Psoas muscle (tissue), 8 donors: ENCODE results near the gene NSUN3. TPM values are rescaled to one million over a fixed set of nuclear protein-coding genes. Genes with fewer than 3 reads are reported as not detected.
"Not testable (repeated sequence)": the region's sequence is repeated elsewhere in the genome, so short reads cannot be mapped to it uniquely, and the experiment has no call there.

Experiments used
- ATAC-seq, 4 donors: fragments of 200-7000 bp; cut with Tn5 transposase; one replicate each; pipeline ENCODE4 v1.9.1; 2020; ENCODE audit warnings: moderate library complexity in 3 of 4, mild to moderate bottlenecking in 2 of 4
- DNase-seq, 2 donors: peaks; one replicate each; pipeline ENCODE4 v3.0.0-alpha.2; 2020
- H3K27ac ChIP-seq: fragments of 200-600 bp; one replicate; pipeline ENCODE4 v1.8.0; 2022
- H3K27me3 ChIP-seq, 3 donors: fragments of 200-600 bp in 1 of 3; one replicate each; pipeline versions ENCODE4 v1.6.1 to v1.8.0; 2013 to 2022; ENCODE audit warnings: low read length in 2 of 3, mild to moderate bottlenecking in 2 of 3, moderate library complexity in 1 of 3; ENCODE audit not compliant: insufficient read depth in 3 of 3
- H3K36me3 ChIP-seq, 2 donors: fragments of 200-600 bp in 1 of 2; one replicate each; pipeline versions ENCODE4 v1.6.1 to v1.8.0; 2013 to 2022; ENCODE audit warnings: low read depth in 1 of 2, mild to moderate bottlenecking in 1 of 2, moderate library complexity in 1 of 2; ENCODE audit not compliant: insufficient read depth in 1 of 2
- H3K4me1 ChIP-seq: fragments of 200-600 bp; one replicate; pipeline ENCODE4 v1.8.0; 2022
- H3K4me3 ChIP-seq: fragments of 200-600 bp; one replicate; pipeline ENCODE4 v1.8.0; 2022; ENCODE audit warnings: mild to moderate bottlenecking
- H3K9me3 ChIP-seq: fragments of 200-600 bp; one replicate; pipeline ENCODE4 v1.8.0; 2022
- CTCF ChIP-seq: fragments of 200-600 bp; IDR thresholded peaks from one replicate; pipeline ENCODE4 v1.8.0; 2022; ENCODE audit warnings: antibody characterized with exemption
- WGBS, 3 donors: extraction: QIAGEN DNeasy Blood & Tissue Kit; methylation state at CpG; one replicate each; pipeline versions ENCODE4 v1.1.6 to v1.1.7; 2013; 5-methylcytosine and 5-hydroxymethylcytosine counted together
- intact Hi-C, 2 donors: fragments of 100-400 bp; cut with DNase I; formaldehyde crosslinking; loops; one replicate each; pipeline versions ENCODE4 v1.11.0 to v1.14.2; 2022
- polyA plus RNA-seq, 3 donors: library from polyadenylated mRNA; stranded (reverse); fragments of 200-250 nt; gene quantifications; one replicate each; pipeline ENCODE4 v1.2.3, GENCODE V29; 2013
- total RNA-seq, 4 donors: library from RNA; stranded (reverse); fragmentation: NEBNext Ultra II Directional in 2 of 4; extraction: Animal tissue kit (Norgen Biotek cat#: 25700) in 2 of 4; gene quantifications; one replicate each; pipeline versions ENCODE4 v1.2.1 to v1.2.4, GENCODE V29; 2021 to 2023
- donor health status: healthy with polysubstance abuse.
- donor health status: DM: no; HTN: no; CAD: no; lungs with moderate emphysema.
- donor health status: Bipolar disorder and iron deficiency.
- donor health status: healthy.
- donor health status: DM: yes; HTN: yes; CAD: no.
- donor health status: DM: no; HTN: no; CAD: no.
- donor health status: DM: no; HTN: no; CAD: no.
- donor health status: DM: yes; HTN: yes; CAD: no.

NSUN3 gene
- total and polyA plus RNA-seq, 7 donors, result 1.5 to 4.1 (median 2.6) TPM

GRCh38 chr3:94043285-94043684 lies 19.6 kb upstream of the NSUN3 start:
- peaks cover 0 to 5% of the 10 kb centered on the region in 2 donors for H3K36me3 ChIP-seq
- H3K9me3 ChIP-seq, result no peaks in the 10 kb centered on the region
- no peak overlapping the region for H3K27ac ChIP-seq
- no peaks in the 10 kb centered on the region for H3K4me1 ChIP-seq
- WGBS, 3 donors, result 86 to 91% (median 91%) methylated on average over 1 of the region's 1 CpG
- no peaks in the 10 kb centered on the region for H3K27me3 ChIP-seq
- intact Hi-C loops, result no loop called here
- ATAC-seq (no peak), DNase-seq (no peak)
- H3K4me3 ChIP-seq, result no peak overlapping the region
- TF ChIP-seq CTCF, result no peak

DNA sequence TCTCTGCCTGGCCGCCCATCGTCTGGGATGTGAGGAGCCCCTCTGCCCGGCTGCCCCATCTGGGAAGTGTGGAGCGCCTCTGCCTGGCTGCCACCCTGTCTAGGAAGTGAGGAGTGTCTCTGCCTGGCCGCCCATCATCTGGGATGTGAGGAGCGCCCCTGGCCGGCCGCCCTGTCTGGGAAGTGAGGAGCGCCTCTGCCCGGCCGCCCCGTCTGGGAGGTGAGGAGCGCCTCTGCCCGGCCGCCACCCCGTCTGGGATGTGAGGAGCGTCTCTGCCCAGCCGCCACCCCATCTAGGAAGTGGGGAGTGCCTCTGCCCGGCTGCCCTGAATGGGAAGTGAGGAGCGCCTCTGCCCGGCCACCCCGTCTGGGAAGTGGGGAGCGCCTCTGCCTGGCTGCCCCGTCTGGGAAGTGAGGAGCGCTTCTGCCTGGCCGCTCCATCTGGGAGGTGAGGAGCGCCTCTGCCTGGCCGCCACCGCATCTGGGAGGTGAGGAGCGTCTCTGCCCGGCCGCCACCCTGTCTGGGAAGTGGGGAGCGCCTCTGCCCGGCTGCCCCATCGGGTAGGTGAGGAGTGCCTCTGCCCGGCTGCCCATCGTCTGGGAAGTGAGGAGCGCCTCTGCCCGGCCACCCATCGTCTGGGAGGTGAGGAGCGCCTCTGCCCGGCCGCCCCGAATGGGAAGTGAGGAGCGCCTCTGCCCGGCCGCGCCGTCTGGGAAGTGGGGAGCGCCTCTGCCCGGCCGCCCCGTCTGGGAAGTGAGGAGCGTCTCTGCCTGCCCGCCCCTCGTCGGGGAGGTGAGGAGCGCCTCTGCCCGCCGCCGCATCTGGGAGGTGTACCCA lies 18.5 kb upstream of the NSUN3 start:
- not testable (repeated sequence) for ATAC-seq
- 97 to 99% (median 98%) methylated on average over 53 to 61 of the region's 61 CpGs for WGBS, 3 donors
- peak in 1 of 2 donors; percentile 35 for DNase-seq

GRCh38 chr3:94046533-94046932 lies 16.3 kb upstream of the NSUN3 start:
- TF ChIP-seq CTCF, result no peak
- H3K27ac ChIP-seq, result no peak overlapping the region
- H3K27me3 ChIP-seq, result no peaks in the 10 kb centered on the region
- peaks cover 0 to 7% of the 10 kb centered on the region in 2 donors for H3K36me3 ChIP-seq
- intact Hi-C loops, result no loop called here
- DNase-seq (no peak), ATAC-seq (no peak)
- no peaks in the 10 kb centered on the region for H3K9me3 ChIP-seq
- no peak overlapping the region for H3K4me3 ChIP-seq
- H3K4me1 ChIP-seq, result no peaks in the 10 kb centered on the region
- 96 to 100% (median 97%) methylated on average over 2 of the region's 2 CpGs for WGBS, 3 donors

More for the DNA sequence above, 18.5 kb upstream of the NSUN3 start:
- H3K9me3 ChIP-seq, H3K36me3 ChIP-seq, H3K4me1 ChIP-seq, H3K27me3 ChIP-seq, intact Hi-C loops, H3K27ac ChIP-seq, H3K4me3 ChIP-seq: not testable (repeated sequence)

GRCh38 chr3:94049267-94049666 lies 13.6 kb upstream of the NSUN3 start:
- Histone ChIP-seq H3K27me3 (no peaks in the 10 kb centered on the region), H3K4me1 (no peaks in the 10 kb centered on the region), H3K9me3 (no peaks in the 10 kb centered on the region), H3K27ac (no peak overlapping the region), H3K36me3 (peaks cover 0 to 7% of the 10 kb centered on the region in 2 donors), H3K4me3 (no peak overlapping the region)
- intact Hi-C loops, result no loop called here
- ATAC-seq, result no peak
- no peak for DNase-seq
- 84 to 89% (median 87%) methylated on average over 2 of the region's 2 CpGs for WGBS, 3 donors
- no peak for TF ChIP-seq CTCF

DNA sequence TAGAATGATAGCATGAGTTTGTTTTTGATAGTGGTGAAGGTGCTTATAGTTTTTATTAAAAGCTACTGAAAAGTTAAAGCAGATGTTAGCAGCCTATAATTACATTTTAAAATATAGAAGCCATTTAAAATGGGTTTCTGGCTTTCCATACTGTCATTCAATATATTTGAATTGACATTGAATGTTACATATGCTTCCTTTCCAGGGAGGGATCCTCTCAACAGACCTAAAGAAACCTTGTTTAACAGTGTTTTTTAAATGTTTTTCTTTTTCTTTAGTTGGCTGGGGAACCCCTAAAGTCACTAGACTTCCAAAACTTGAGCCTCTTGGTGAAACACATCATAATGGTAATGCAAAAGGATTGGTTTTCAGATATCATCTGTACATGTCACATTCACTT lies 12.3 kb upstream of the NSUN3 start:
- no peak for DNase-seq
- H3K27me3 ChIP-seq, result no peaks in the 10 kb centered on the region
- peaks cover 0 to 7% of the 10 kb centered on the region in 2 donors for H3K36me3 ChIP-seq
- no peaks in the 10 kb centered on the region for H3K4me1 ChIP-seq
- TF ChIP-seq CTCF, result no peak
- no peak for ATAC-seq
- H3K27ac ChIP-seq, result no peak overlapping the region
- no peak overlapping the region for H3K4me3 ChIP-seq
- no peaks in the 10 kb centered on the region for H3K9me3 ChIP-seq
- intact Hi-C loops, result no loop called here
